ENCODE results near the gene NCAPD2.
A peak's percentile ranks its signal among the peaks of the same experiment; 100 is the strongest.
"Not testable (repeated sequence)": the region's sequence is repeated elsewhere in the genome, so short reads cannot be mapped to it uniquely, and the experiment has no call there.

Gene NCAPD2

GRCh38 chr12:6497291-6497690 is 3.4 kb downstream of the NCAPD2 start:
- not testable (repeated sequence) for DNase-seq (ENCODE audit: low read depth)

GRCh38 chr12:6500466-6500865 is 6.6 kb downstream of the NCAPD2 start:
- DNase-seq (ENCODE audit: low read depth) = no peak

- no peak for DNase-seq (ENCODE audit: low read depth)
Measured at GRCh38 chr12:6507102-6507998, 13.4 kb downstream of the NCAPD2 start.

- no peak for DNase-seq (ENCODE audit: low read depth)
Measured at GRCh38 chr12:6508087-6508486, 14.2 kb downstream of the NCAPD2 start.

GRCh38 chr12:6520186-6520585 is 26.3 kb downstream of the NCAPD2 start:
- DNase-seq (ENCODE audit: low read depth) = no peak

GRCh38 chr12:6522193-6522592 is 28.3 kb downstream of the NCAPD2 start:
- DNase-seq (ENCODE audit: low read depth) = no peak

GRCh38 chr12:6523708-6524107 is 29.8 kb downstream of the NCAPD2 start:
- DNase-seq (ENCODE audit: low read depth) = no peak

- DNase-seq (ENCODE audit: low read depth) = no peak
Measured at GRCh38 chr12:6524648-6525047, 30.7 kb downstream of the NCAPD2 start.

- no peak for DNase-seq (ENCODE audit: low read depth)
Measured at GRCh38 chr12:6526201-6526600, 32.3 kb downstream of the NCAPD2 start.

GRCh38 chr12:6526766-6527525 is 33.0 kb downstream of the NCAPD2 start:
- DNase-seq (ENCODE audit: low read depth) = no peak

- DNase-seq (ENCODE audit: low read depth) = no peak
Measured at GRCh38 chr12:6527711-6528110, 33.8 kb downstream of the NCAPD2 start.

- DNase-seq (ENCODE audit: low read depth) = no peak
Measured at GRCh38 chr12:6528539-6529235, 34.8 kb downstream of the NCAPD2 start.

- no peak for DNase-seq (ENCODE audit: low read depth)
Measured at GRCh38 chr12:6529291-6529737, 35.4 kb downstream of the NCAPD2 start.

- no peak for DNase-seq (ENCODE audit: low read depth)
Measured at GRCh38 chr12:6530576-6531260, 36.8 kb downstream of the NCAPD2 start.

GRCh38 chr12:6532051-6532926 is 38.4 kb downstream of the NCAPD2 start:
- DNase-seq (ENCODE audit: low read depth) = peak; percentile 76

- DNase-seq (ENCODE audit: low read depth) = no peak
Measured at GRCh38 chr12:6532927-6533652, 39.2 kb downstream of the NCAPD2 start.

- DNase-seq (ENCODE audit: low read depth) = no peak
Measured at GRCh38 chr12:6533653-6533922, 39.7 kb downstream of the NCAPD2 start.

GRCh38 chr12:6533923-6534694 is 40.2 kb downstream of the NCAPD2 start, which contains the start of gene GAPDH:
Gene GAPDH (plus strand): TSS chr12:6534517. CDS start chr12:6534833, 316 bp downstream.
- peak; percentile 81 for DNase-seq (ENCODE audit: low read depth)

- no peak for DNase-seq (ENCODE audit: low read depth)
Measured at GRCh38 chr12:6534695-6534944, 40.7 kb downstream of the NCAPD2 start.
